ENCODE results near the gene SYPL2.

- TF ChIP-seq CTCF (IDR thresholded peaks at IDR 0.05; ENCODE audit: low read length) (no peak), EZH2 (IDR thresholded peaks at IDR 0.05; ENCODE audit: borderline replicate concordance, low read length) (no peak)
Measured at GRCh38 chr1:109517337-109517736, 51.0 kb downstream of the SYPL2 start.
